Stimulated activated CD8-positive, alpha-beta memory T cell treated with anti-CD3 and anti-CD28 coated beads, Interleukin-2, amount 100 ng/mL, for 48 hours (primary cell): Measurements from ENCODE around the gene KLHL1.
"Not testable (repeated sequence)": the region's sequence is repeated elsewhere in the genome, so short reads cannot be mapped to it uniquely, and the experiment has no call there.

Experiments used
- DNase-seq, 2 donors: peaks; one replicate each; pipeline ENCODE4 v3.0.0-alpha.2; 2020; ENCODE audit warnings: low read depth in 2 of 2

KLHL1 gene, protein sequence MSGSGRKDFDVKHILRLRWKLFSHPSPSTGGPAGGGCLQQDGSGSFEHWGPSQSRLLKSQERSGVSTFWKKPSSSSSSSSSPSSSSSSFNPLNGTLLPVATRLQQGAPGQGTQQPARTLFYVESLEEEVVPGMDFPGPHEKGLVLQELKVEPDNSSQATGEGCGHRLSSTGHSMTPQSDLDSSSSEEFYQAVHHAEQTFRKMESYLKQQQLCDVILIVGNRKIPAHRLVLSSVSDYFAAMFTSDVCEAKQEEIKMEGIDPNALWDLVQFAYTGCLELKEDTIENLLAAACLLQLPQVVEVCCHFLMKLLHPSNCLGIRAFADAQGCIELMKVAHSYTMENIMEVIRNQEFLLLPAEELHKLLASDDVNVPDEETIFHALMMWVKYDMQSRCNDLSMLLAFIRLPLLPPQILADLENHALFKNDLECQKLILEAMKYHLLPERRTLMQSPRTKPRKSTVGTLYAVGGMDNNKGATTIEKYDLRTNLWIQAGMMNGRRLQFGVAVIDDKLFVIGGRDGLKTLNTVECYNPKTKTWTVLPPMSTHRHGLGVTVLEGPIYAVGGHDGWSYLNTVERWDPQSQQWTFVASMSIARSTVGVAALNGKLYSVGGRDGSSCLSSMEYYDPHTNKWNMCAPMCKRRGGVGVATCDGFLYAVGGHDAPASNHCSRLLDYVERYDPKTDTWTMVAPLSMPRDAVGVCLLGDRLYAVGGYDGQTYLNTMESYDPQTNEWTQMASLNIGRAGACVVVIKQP

DNA sequence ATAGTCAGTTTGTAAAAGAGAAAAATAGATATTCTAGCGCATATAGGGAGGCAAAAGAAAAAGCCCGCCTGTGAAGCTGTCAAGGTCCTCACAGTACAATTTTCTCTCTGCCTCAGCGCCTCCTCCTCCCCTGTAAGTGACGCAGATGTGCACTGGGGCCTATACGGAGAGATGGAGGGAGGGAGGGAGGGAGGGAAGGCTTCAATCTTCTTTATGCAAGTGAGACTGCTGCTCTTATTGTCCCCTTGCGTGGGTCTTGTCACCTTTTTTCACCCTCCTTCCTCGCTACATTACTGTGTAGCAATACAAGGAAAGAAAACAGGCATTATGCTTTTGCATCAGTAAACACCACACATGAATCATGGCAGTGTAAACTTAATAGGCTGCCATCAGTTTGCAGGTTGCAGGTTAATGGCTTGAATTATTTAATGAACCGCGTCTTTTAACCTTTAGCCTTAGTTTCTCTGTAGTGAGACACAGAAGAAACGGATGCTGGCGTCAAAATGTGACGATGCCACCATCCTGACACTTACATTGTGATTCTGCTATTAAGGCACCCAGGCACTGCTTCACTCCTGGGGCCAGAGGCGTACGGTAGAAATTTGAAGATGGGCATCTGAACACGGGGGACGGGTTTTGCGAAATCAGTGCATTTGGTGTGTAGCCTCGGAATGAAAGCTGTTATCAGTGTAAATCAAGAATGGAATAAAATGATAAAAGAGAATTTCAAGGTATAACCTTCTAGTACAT is at the start of gene KLHL1:
KLHL1 (minus strand) TSS at position 97 of the 750 bp plus-strand sequence. CDS start 753 bp downstream, outside the sequence.
- no peak for DNase-seq

DNA sequence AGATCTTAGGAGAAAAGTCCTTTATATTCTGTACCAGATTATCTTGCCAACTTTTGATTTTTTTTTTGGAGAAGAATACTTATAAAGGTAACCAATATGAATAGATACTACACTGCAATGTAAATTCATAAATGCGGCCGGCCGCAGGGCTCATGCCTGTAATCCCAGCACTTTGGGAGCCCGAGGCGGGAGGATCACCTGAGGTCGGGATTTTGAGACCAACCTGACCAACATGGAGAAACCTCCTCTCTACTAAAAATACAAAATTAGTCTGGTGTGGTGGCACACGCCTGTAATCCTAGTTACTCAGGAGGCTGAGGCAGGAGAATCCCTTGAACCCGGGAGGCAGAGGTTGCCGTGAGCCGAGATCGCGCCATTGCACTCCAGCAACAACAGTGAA is 34.4 kb upstream of the KLHL1 start:
- DNase-seq: not testable (repeated sequence)

DNA sequence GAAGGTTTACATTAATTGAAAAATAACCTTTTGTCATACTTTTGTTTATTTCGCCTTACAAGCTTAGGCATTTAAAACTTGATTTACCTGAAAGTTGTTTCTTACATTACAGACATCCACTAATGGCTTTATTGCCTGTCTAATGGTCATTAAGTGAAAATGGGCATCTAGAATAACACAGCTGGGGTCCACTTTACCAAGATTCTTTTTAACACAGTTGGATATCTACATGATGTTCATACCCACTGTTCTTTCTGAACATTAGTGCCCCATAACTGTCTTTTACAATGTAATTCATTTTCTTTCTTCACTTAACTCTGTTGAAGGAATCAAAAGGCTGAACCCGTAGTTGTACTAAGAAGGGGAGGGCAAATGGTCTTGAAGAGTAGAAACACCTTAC is 19.8 kb upstream of the KLHL1 start:
- no peak for DNase-seq

GRCh38 chr13:70125693-70126092 is 17.4 kb upstream of the KLHL1 start:
- no peak for DNase-seq

- no peak for DNase-seq
Observed at GRCh38 chr13:70117338-70117905, 9.2 kb upstream of the KLHL1 start.

DNA sequence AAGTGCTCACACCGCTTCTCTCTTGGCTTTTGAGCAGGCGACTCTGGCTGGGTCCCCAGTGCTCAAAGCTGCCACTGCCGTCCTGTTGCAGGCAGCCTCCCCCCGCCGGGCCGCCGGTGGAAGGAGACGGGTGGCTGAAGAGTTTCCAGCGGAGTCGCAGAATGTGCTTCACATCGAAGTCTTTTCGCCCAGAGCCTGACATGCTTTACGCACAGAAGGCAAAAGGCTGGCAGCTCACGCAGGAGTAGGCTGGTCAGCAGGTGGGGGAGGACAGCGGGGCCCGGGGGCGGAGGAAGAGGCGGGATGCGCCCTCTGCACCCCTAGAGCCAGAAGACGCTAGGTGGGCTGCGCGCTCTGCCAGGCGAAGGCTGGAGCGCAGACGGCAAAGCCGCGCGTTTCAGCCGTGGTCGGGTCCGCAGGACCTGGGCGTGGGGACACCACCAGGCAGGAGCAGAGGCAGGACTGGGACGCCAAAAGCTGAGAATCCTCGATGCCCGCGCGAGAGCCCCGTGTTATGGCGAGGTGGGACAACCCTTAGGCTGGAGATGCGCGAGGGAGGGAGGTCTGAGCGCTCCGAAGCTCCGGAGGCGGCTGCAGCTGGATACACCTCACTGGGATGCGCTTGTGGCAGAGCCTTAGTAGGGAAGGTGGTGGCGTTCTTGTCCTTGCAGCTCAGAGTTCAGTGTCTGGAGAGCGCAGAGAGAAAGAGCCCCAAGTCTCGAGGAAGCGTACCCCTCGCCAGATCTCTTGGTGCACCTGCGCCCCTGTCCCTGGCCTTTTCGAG is 562 bp downstream of the KLHL1 start, which contains the start of gene ATXN8OS:
ATXN8OS (plus strand) TSS at position 329 of the 784 bp plus-strand sequence.
- DNase-seq: no peak

- no peak for DNase-seq
Observed at GRCh38 chr13:70107125-70107497, 1.1 kb downstream of the KLHL1 start.

GRCh38 chr13:70104481-70104880 is 3.8 kb downstream of the KLHL1 start:
- DNase-seq: no peak

GRCh38 chr13:70098669-70099068 is 9.6 kb downstream of the KLHL1 start:
- DNase-seq: no peak

DNA sequence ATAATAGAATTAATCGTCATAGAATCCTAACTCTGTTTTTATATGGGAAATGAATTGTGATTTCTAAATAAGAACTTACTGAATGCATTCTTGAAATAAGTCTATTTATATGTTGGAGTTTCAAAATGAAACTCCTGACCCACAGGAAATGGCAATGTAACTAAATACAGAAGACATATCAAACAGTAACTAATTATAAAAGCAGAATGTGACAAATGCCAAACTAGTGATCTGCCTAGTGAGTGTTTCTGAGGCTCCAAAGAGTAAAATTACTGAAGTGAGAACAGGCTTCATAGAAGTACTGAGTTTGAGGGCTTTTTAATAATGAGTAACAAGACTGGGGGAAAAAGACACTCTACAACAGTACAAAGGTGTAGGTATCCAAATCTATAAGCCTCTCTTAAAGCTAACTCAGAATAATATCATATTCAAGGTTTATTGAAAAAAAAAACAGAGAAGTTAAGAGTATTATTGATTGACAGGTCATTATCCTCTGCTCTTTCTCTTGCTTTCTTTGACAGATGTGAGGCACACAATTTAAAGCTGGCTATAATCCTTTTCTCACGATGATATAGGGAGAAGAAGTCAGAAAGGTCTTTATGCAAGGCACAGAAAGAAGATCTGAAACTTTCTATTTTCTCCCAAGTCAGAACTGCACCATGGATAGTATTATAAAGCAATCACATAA is 18.1 kb downstream of the KLHL1 start:
- no peak for DNase-seq

DNA sequence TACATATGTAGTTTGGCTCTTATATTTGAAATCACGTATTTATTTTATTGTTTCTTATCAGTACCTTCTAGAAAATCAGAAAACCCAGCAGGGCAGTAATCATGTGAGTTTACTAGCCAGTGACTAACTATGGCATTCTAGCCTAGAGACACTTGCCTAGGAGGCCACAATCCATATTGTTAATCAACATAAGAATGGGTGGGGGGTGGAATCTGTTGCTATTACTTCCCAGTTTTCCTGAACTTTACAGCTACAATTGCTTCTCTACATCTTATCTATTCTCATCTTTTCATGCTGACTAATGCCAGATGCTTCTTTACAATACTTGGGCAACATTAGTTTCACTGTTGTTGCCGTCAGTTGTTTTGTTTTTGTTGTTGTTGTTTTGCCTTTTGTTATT is 19.3 kb downstream of the KLHL1 start:
- DNase-seq: no peak

DNA sequence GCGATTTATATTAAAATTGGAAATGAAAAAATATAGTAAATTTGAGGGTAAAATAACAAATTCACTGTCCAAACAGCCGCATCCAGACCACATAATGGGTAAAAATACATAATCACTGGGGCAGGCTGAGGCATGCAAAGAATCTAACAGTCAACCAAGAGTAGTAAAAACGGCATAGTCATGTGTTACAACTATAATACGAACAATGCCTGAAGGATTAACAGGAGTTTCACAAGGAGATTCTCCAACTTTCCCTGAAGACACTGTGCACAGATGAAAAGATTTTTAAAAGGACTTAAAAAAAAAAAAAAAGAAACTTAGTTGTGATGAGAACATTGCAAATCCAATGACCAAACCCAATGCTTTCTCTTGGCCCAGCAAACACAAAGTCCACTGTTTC is 21.0 kb downstream of the KLHL1 start:
- DNase-seq: no peak

- no peak for DNase-seq
Observed at GRCh38 chr13:70080012-70080411, 28.2 kb downstream of the KLHL1 start.

DNA sequence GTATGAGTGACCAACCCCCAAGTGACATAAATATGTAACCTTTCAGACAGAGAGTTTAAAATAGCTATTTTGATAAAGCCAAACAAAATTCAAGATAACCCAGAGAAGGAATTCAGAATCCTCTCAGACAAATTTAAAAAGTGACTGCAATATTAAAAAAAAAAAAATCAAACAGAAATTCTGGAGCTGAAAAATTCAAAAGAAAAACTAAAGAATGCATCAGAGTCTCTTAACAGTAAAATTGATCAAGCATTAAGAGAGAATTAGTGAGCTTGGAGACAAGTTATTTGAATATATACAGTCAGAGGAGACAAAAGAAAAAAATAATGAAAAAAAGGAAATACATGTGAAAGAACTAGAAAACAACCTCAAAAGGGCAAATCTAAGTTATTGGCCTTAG is 53.7 kb downstream of the KLHL1 start:
- DNase-seq: no peak

DNA sequence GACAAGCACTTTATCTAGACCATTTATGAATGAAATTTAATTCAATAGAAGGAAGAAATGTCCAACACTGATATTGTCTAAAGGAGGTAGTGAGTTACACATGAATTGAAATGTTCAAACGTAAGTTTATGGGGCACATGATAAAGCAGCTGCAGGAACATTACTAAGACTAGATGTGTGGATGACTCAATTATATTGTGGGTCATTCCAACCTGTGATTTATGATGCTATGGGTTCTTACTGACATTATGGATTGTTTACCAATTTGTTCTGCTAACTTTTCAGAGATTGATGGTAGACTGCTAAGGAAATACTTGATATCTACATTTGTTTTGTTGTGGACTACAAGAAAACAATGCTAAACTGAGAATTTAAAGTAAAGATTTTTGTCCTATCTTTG is 56.7 kb downstream of the KLHL1 start:
- DNase-seq: no peak

- no peak for DNase-seq
Observed at GRCh38 chr13:70043685-70044084, 64.6 kb downstream of the KLHL1 start.

DNA sequence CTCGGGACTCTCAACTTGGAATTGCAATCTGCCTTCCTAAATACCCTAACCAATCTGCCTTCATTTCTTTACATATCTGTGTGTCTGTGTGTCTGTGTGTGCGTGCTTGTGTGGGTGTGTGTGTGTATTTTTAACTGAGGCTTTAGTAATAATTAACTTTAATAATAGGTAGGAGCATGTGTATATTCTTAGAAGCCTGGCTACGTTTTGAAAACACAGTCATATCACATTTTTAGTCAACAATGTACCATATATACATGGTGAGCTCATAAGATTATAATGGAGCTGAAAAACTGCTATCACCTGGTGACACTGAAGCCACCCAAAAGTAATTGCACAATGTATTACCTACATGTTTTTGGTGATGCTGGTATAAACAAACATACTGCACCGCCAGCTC is 66.1 kb downstream of the KLHL1 start:
- DNase-seq: no peak

DNA sequence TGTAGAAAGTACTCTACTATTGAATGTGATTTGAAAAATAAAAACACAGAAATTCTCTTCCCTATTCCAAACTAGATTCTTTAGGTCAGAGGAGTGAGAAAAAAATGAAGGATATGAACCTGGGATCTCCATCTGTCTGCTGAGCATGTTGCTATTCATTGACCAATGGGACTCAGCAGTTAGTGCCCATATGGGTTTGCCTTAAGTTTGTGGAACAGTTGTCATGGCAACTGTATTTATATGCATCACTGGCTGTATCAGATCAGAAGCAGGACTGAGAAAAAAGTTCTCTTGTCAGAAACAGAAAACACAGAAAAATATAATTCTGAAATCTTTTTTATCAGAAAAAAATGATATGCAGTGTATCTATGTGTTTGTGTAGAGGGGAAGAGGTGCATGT is 74.0 kb downstream of the KLHL1 start:
- no peak for DNase-seq

DNA sequence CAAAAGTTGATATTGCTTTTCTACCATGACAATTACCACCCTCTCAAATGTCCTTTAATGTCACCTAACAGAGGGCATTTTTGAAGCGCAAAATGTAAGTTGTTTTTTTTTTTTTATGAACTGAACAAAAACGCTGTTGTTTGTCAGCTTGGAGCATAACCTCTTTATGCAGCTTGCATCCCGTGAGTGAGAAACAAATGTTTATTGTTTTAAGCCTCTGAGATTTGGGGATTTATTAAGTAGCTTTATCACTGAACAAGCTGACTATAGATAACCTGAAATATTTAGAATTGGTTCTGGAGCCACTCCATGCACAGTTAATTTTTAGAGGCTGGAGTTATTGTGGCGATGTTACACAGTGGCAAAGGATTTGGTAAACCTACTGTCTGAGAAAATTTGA is 80.7 kb downstream of the KLHL1 start:
- DNase-seq: no peak

DNA sequence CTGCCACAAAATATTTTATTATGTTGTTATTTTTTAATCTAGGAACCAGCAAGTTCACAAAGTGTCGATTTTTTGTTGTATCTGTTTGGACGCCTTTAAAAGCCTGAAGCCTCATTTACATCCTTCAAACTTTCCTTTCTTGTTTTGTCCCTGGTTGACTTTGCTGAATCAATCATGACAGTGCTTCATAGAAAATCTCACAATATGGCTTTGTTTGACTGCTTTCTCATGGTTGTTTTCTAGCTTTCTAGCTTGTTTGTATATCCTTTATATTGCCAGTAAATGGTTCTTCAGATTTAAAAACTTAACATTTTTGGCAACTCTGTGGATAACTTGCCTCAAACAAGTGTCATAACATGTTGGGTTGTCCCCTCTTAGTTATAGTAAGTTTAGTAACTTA is 84.7 kb downstream of the KLHL1 start:
- DNase-seq: no peak

- no peak for DNase-seq
Observed at GRCh38 chr13:70022646-70023045, 85.6 kb downstream of the KLHL1 start.
